ENCODE data around the gene IMMP2L. TPM values are rescaled to one million over a fixed set of nuclear protein-coding genes. Genes with fewer than 3 reads are reported as not detected.

The IMMP2L gene
- total and polyA plus RNA-seq, 2 donors (not counting 3 experiments of a cell fraction or from before 2014, with no cell fraction given), result 9.9 to 11.8 TPM

DNA sequence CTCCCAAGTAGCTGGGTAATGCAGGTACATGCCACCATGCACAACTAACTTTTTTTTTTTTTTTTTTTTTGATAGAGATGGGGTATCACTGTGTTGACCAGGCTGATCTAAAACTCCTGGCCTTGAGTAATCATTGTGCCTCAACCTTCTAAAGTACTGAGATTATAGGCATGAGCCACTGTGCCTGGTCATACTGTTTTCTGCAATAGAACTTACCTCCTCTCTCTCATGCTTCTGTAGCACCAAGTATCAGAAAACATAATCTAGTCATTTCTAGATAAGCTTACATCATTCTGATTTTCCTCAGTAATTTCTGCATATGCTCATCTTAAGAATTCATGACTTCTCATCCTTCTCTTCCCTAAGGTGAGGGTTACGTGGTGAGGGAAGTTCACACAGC lies 210.0 kb downstream of the IMMP2L start:
- CTCF ChIA-PET, result no interaction called here

More for the DNA sequence above, 210.0 kb downstream of the IMMP2L start:
- Histone ChIP-seq H3K9me3 (replicated peaks; ENCODE audit: control insufficient read depth, insufficient read depth, low read length) (no peaks in the 10 kb centered on the region), H3K4me1 (ENCODE audit: control insufficient read depth, extremely low read depth, insufficient read depth, low read length) (no peaks in the 10 kb centered on the region), H3K9me1 (replicated peaks; ENCODE audit: control insufficient read depth, extremely low read depth, insufficient read depth, low read length) (no peaks in the 10 kb centered on the region), H3K4me3 (replicated peaks in 1 of 3; ENCODE audit: insufficient read depth in 1 of 3, low read depth in 1 of 3, low read length in 3 of 3) (no peak overlapping the region), H3K9ac (replicated peaks; ENCODE audit: extremely low read depth, insufficient read depth, low read length) (no peak overlapping the region), H3K27ac (ENCODE audit: insufficient read depth, low read depth, low read length) (no peak overlapping the region), H3K4me2 (ENCODE audit: insufficient read depth, low read length) (no peak overlapping the region), H3K27me3 (ENCODE audit: control insufficient read depth in 2 of 2, insufficient read depth in 2 of 2, low read length in 2 of 2) (no peaks in the 10 kb centered on the region), H3K36me3 (ENCODE audit: control insufficient read depth in 2 of 2, extremely low read depth in 1 of 2, insufficient read depth in 2 of 2, low read length in 2 of 2) (no peaks in the 10 kb centered on the region), H2AFZ (ENCODE audit: low read depth, low read length) (no peak overlapping the region), H3K79me2 (ENCODE audit: control insufficient read depth, insufficient read depth, low read length) (no peaks in the 10 kb centered on the region), H4K20me1 (replicated peaks; ENCODE audit: control insufficient read depth, extremely low read depth, insufficient read depth, low read length) (no peaks in the 10 kb centered on the region)
- intact Hi-C loops (cut with micrococcal nuclease) (no loop called here), dilution Hi-C loops (cut with MboI; ENCODE audit: extremely low pct_ligation_motif_present, low sequenced_read_pairs) (no loop called here)
- no peak for FAIRE-seq
- TF ChIP-seq, protein P1, sequence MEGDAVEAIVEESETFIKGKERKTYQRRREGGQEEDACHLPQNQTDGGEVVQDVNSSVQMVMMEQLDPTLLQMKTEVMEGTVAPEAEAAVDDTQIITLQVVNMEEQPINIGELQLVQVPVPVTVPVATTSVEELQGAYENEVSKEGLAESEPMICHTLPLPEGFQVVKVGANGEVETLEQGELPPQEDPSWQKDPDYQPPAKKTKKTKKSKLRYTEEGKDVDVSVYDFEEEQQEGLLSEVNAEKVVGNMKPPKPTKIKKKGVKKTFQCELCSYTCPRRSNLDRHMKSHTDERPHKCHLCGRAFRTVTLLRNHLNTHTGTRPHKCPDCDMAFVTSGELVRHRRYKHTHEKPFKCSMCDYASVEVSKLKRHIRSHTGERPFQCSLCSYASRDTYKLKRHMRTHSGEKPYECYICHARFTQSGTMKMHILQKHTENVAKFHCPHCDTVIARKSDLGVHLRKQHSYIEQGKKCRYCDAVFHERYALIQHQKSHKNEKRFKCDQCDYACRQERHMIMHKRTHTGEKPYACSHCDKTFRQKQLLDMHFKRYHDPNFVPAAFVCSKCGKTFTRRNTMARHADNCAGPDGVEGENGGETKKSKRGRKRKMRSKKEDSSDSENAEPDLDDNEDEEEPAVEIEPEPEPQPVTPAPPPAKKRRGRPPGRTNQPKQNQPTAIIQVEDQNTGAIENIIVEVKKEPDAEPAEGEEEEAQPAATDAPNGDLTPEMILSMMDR (IDR thresholded peaks at IDR 0.05; ENCODE audit: extremely low read depth in 1 of 2, insufficient read depth in 1 of 2, low read depth in 1 of 2, low read length in 2 of 2), result no peak
- no peak for TF ChIP-seq MYC (IDR thresholded peaks at IDR 0.05; ENCODE audit: low read depth, low read length)
- no peak for TF ChIP-seq FOS (IDR thresholded peaks at IDR 0.05; ENCODE audit: borderline replicate concordance, insufficient read depth, low read length)
- TF ChIP-seq EZH2 (IDR thresholded peaks at IDR 0.05; ENCODE audit: borderline replicate concordance, low read depth, low read length, severe bottlenecking), result no peak
- no peak for TF ChIP-seq POLR2AphosphoS5 (IDR thresholded peaks at IDR 0.05; ENCODE audit: insufficient read depth, low read depth, low read length)
- TF ChIP-seq, protein P2, sequence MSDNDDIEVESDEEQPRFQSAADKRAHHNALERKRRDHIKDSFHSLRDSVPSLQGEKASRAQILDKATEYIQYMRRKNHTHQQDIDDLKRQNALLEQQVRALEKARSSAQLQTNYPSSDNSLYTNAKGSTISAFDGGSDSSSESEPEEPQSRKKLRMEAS (IDR thresholded peaks at IDR 0.05; ENCODE audit: insufficient read depth, insufficient read length), result no peak
- no peak for TF ChIP-seq POLR2A (IDR thresholded peaks at IDR 0.05; ENCODE audit: low read depth, low read length)
- no peak for TF ChIP-seq JUN (IDR thresholded peaks at IDR 0.05; ENCODE audit: borderline replicate concordance, insufficient read depth, insufficient read length, low read depth)
- TF ChIP-seq GATA2 (IDR thresholded peaks at IDR 0.05; ENCODE audit: insufficient read depth, insufficient read length, low read depth, low read length), result no peak
- POLR2A ChIA-PET, result no interaction called here
- BruUV-seq (replicated peaks), result no TSS peak
- DNase-seq (ENCODE audit: low read depth, low spot score), result no peak
